ENCODE data around the gene PAQR7.

The PAQR7 gene, protein sequence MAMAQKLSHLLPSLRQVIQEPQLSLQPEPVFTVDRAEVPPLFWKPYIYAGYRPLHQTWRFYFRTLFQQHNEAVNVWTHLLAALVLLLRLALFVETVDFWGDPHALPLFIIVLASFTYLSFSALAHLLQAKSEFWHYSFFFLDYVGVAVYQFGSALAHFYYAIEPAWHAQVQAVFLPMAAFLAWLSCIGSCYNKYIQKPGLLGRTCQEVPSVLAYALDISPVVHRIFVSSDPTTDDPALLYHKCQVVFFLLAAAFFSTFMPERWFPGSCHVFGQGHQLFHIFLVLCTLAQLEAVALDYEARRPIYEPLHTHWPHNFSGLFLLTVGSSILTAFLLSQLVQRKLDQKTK

DNA sequence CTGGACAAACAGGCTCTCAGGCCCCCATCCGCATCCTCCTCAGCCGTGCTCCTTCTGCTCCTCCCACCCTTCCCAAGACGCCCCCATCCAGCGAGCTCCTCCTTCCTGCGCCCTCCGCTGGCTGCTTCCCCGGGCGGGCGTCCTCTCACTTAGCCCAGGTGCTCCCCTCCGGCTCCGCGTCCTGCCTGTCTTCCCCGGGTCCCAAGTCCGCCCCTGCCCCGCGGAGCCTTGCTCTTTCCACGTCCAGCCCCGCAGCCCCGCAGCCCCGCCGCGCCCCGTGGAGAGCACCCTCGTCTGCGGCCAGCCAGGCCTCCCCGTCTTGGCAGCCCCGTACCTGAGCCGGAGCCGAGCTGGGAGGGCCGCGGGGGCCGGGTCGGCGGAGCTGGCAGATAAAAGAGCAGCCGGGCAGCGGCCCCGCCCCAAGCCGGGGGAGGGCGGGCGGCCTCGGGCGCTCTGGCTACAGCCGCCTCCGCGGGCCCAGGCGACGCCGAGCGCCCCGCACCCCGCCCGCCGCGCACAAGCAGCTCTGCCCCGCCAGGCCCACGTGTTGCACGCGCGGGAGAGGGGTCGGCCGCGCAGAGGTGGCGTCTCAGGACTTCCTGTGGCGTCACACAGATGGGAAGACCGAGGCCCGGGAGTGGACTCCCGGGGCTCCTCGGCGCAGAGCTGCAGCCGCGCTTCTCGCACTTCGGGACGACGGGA lies at the start of gene PAQR7:
TSS of gene PAQR7 (minus strand) at position 555 of the 702 bp plus-strand sequence. CDS start 11,869 bp downstream, outside the sequence.
- no peaks in the 10 kb centered on the region for H3K36me3 ChIP-seq (ENCODE audit: control insufficient read depth, insufficient read depth, low read length)
- H3K4me1 ChIP-seq (ENCODE audit: control insufficient read depth, insufficient read depth, low read length), result peaks cover 60% of the 10 kb centered on the region

DNA sequence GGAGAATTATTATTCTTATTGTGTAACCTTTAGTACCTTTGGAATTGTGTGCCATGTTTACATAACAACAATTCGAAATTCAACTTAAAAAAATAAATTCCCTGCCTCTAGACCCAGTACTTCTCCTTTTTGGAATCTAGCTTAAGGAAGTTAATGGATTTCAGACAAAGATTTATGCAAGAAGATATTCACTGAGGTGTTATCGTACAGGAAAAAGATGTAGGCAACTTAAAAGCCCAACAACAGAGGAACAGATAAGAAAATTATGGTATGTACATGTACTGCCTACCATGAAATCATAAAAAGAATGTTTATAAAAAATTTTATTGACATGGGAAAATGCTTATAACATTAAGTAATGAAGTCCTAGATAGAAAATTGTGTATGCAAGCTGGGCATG lies 48.9 kb upstream of the PAQR7 start:
- no peaks in the 10 kb centered on the region for H3K9me3 ChIP-seq (ENCODE audit: control insufficient read depth, low read length)
- H3K9ac ChIP-seq (ENCODE audit: low read length), result no peak overlapping the region
- no peaks in the 10 kb centered on the region for H3K36me3 ChIP-seq (ENCODE audit: control insufficient read depth, insufficient read depth, low read length)
- H3K4me3 ChIP-seq (ENCODE audit: low read length), result no peak overlapping the region
- H3K27me3 ChIP-seq (ENCODE audit: control insufficient read depth, insufficient read depth, low read length), result no peaks in the 10 kb centered on the region
- peaks cover 18% of the 10 kb centered on the region for H3K4me1 ChIP-seq (ENCODE audit: control insufficient read depth, insufficient read depth, low read length)

More for the DNA sequence above, at the start of gene PAQR7:
- Histone ChIP-seq H3K27me3 (ENCODE audit: control insufficient read depth, insufficient read depth, low read length) (no peaks in the 10 kb centered on the region), H3K4me3 (ENCODE audit: low read length) (no peak within 1 kb of the TSS), H3K9ac (ENCODE audit: low read length) (peak within 1 kb of the TSS; percentile 67), H3K9me3 (ENCODE audit: control insufficient read depth, low read length) (no peaks in the 10 kb centered on the region)

DNA sequence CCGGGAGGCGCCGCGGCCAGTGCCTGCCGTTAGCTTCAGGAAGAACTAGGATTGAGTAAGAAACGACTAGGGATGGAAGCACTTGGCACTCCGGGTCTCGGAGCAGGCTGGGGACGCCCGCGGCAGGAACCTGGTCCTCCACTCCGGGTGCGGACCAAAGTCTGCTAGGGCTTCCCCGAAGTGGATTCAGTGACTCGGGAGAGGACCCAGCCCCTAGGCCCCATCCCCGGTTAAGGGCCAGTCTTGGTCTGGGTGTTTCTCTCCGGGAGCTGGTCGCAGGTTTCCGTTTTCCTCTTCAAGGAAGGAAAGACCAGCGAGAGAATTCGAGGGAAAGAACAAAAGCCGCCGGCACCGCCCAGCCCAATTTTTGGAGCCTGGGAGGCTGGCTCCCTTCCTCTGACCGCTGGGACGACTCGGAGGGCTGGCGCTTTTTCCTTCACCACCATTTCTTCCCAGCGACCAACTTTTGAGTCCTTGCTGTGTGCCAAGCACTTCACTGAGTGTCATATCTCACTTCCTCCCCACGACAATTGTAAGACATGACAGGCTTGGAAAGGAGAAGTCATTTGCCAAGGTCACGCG lies 47.6 kb upstream of the PAQR7 start:
- Histone ChIP-seq H3K9me3 (ENCODE audit: control insufficient read depth, low read length) (no peaks in the 10 kb centered on the region), H3K4me1 (ENCODE audit: control insufficient read depth, insufficient read depth, low read length) (peaks cover 18% of the 10 kb centered on the region), H3K4me3 (ENCODE audit: low read length) (peak overlapping the region; percentile 68), H3K9ac (ENCODE audit: low read length) (peak overlapping the region; percentile 66), H3K27me3 (ENCODE audit: control insufficient read depth, insufficient read depth, low read length) (no peaks in the 10 kb centered on the region), H3K36me3 (ENCODE audit: control insufficient read depth, insufficient read depth, low read length) (no peaks in the 10 kb centered on the region)

DNA sequence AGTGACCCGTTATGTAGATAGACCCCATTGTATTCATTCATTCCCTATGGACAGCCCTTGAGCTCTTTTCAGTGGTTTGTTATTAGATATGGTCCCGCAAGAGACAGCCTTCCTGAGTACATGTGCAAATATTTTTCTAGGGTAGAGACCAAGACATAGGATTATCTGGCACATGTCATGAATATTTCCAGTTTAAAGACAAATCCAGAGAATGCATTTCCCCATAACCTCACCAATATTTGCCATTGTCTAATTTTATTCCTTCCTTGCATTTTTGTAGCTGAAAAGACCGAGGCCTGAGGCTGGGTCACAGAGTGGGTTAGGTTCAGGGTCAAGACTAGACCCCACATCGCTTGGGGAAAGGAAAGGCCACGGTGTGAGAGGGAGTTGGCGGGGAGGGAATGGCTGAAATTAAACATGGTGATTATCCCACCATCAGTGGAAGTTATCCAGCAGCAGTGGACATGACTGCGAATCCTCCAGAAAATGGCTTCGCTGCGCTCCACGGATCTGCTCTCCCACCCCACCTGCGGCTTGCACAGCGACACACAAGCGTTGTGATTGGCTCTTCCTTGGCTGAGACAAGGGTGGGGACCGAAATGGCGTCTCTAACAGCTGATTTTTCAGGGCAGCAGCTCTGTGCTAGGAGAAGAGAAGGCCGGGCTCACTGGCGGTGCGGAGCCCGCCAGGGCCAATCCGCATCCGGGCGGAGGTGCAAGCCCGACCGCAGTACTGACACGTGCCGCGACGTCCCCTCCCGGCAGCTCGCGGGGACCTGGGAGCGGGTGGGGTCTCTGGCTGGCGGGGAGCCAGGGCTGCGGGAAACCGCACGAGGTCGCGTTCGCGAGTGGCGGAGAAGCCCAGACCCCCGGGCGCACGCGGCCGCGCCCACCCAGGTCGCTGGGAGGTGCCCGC lies 46.8 kb upstream of the PAQR7 start:
- Histone ChIP-seq H3K27me3 (ENCODE audit: control insufficient read depth, insufficient read depth, low read length) (no peaks in the 10 kb centered on the region), H3K4me3 (ENCODE audit: low read length) (peak overlapping the region; percentile 68), H3K4me1 (ENCODE audit: control insufficient read depth, insufficient read depth, low read length) (peaks cover 18% of the 10 kb centered on the region), H3K9ac (ENCODE audit: low read length) (peak overlapping the region; percentile 66), H3K36me3 (ENCODE audit: control insufficient read depth, insufficient read depth, low read length) (no peaks in the 10 kb centered on the region), H3K9me3 (ENCODE audit: control insufficient read depth, low read length) (no peaks in the 10 kb centered on the region)

DNA sequence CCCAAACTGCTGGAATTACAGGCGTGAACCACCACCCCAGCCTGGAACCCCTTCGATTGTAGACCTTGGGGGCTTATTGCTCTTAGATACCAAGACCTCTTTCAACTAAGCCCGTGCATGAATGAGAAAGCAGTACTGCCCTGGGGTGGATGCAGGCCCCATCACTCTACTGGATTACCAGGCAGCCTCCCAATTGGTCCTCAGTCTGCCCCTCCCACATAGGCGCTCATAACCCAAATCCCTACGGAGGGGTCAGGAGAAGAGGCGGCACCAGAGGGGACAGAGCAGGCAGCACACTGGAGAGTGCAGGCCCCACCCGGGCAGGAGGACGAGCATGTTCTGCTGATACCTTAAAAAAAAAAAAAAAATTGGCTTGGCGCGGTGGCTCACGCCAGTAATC lies 43.1 kb upstream of the PAQR7 start:
- no peaks in the 10 kb centered on the region for H3K9me3 ChIP-seq (ENCODE audit: control insufficient read depth, low read length)
- H3K27me3 ChIP-seq (ENCODE audit: control insufficient read depth, insufficient read depth, low read length), result no peaks in the 10 kb centered on the region
- H3K9ac ChIP-seq (ENCODE audit: low read length), result no peak overlapping the region
- no peaks in the 10 kb centered on the region for H3K36me3 ChIP-seq (ENCODE audit: control insufficient read depth, insufficient read depth, low read length)
- no peak overlapping the region for H3K4me3 ChIP-seq (ENCODE audit: low read length)
- peaks cover 15% of the 10 kb centered on the region for H3K4me1 ChIP-seq (ENCODE audit: control insufficient read depth, insufficient read depth, low read length)

DNA sequence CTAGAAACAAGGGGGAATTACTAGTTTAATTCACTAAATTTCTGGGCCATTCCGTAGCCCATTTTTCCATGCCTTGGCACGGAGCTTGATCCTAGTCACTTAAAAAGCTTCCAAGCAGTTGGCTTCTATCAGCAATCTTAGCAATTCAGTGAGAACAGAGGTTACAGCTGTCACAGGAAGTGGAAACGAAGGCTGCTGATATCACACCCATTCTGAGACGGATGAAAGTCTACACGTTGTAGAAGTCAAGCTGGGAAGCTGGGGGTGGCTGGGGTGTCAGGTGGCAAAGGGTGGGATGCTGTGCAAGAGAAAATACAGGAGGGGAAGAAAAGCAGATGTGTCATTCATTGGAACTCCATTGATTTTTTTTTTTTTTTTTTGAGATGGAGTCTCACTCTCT lies 42.5 kb upstream of the PAQR7 start:
- Histone ChIP-seq H3K9ac (ENCODE audit: low read length) (no peak overlapping the region), H3K9me3 (ENCODE audit: control insufficient read depth, low read length) (no peaks in the 10 kb centered on the region), H3K27me3 (ENCODE audit: control insufficient read depth, insufficient read depth, low read length) (no peaks in the 10 kb centered on the region), H3K4me3 (ENCODE audit: low read length) (no peak overlapping the region), H3K36me3 (ENCODE audit: control insufficient read depth, insufficient read depth, low read length) (no peaks in the 10 kb centered on the region), H3K4me1 (ENCODE audit: control insufficient read depth, insufficient read depth, low read length) (peaks cover 10% of the 10 kb centered on the region)

DNA sequence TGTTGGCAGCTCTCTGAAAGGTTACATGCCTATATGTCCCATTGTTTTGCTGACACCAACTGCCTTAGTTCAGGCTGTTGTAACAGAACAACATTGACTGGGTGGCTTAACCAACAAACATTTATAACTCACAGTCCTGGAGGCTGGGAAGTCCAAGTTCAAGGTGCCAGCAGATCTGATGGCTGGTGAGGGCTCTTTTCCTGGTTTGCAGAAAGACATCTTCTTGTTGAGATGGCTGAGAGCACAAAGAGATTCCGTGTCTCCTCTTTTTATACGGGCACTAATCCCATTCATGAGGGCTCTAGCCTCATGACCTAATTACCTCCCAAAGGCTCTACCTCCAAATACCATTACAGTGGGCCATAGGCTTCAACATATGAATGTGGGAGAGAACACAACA lies 41.0 kb upstream of the PAQR7 start:
- no peak overlapping the region for H3K9ac ChIP-seq (ENCODE audit: low read length)
- H3K27me3 ChIP-seq (ENCODE audit: control insufficient read depth, insufficient read depth, low read length), result no peaks in the 10 kb centered on the region
- no peaks in the 10 kb centered on the region for H3K4me1 ChIP-seq (ENCODE audit: control insufficient read depth, insufficient read depth, low read length)
- no peaks in the 10 kb centered on the region for H3K36me3 ChIP-seq (ENCODE audit: control insufficient read depth, insufficient read depth, low read length)
- H3K9me3 ChIP-seq (ENCODE audit: control insufficient read depth, low read length), result no peaks in the 10 kb centered on the region
- no peak overlapping the region for H3K4me3 ChIP-seq (ENCODE audit: low read length)

DNA sequence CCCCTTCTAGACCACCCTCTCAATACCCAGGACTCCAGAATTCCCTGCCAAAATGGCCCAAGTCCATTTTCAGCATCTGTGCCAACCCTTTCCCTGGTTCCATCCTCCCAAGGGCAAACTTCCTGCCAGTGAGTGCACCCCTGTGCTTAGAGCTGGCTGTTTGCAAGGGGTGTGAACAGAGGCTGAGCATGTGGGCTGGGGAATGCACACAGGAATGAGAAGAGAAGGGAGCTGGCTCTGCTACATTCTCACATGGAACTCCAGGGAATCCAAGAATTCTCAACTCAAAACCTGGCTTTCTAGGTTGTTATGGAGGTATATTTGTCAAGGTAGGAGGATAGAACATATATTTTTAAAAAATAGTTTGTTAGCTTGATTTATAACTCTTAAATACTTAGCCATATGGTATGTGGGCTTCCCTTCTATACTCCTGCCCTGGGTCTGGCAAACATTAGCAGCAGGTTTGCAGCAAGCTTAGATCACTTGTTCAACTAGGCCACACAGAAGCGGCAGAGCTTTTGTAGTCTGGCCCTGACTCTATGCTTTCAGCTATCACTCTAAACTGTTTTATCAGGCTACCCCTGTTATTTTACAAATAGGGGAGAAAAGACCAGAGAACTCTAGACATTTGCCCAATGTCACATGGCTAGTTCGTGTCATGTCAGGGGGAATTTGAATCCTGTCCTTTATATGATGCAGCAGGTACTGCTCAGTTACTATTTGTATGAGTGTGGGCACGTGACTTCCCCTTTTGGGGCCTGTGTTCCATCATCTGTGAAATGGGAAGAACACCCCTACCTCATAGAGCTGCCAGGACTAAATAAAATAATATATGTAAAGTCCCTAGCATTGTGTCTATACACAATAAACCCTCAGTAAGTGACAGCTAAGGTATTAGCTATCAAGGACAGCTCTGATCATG lies 38.8 kb upstream of the PAQR7 start:
- Histone ChIP-seq H3K27me3 (ENCODE audit: control insufficient read depth, insufficient read depth, low read length) (no peaks in the 10 kb centered on the region), H3K4me1 (ENCODE audit: control insufficient read depth, insufficient read depth, low read length) (no peaks in the 10 kb centered on the region), H3K9me3 (ENCODE audit: control insufficient read depth, low read length) (no peaks in the 10 kb centered on the region), H3K9ac (ENCODE audit: low read length) (no peak overlapping the region), H3K36me3 (ENCODE audit: control insufficient read depth, insufficient read depth, low read length) (no peaks in the 10 kb centered on the region), H3K4me3 (ENCODE audit: low read length) (no peak overlapping the region)

DNA sequence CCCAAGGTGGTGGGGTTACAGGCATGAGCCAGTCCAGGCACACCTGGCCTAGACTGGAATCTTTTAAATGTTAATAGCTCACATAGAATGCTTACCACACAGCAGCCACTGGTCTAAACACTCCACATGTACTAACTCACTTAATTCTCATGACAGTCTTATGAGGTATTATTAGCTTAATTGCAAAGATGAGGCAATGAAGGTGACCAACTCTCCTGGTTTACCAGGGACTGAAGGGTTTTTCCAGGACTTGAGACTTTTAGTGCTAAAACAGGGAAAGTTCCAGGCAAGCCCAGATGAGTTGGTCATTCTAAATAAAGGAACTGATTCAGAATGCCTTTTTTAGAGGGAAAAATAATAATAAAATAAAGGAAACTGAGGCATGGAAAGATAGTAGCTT lies 37.7 kb upstream of the PAQR7 start:
- Histone ChIP-seq H3K9me3 (ENCODE audit: control insufficient read depth, low read length) (no peaks in the 10 kb centered on the region), H3K27me3 (ENCODE audit: control insufficient read depth, insufficient read depth, low read length) (no peaks in the 10 kb centered on the region), H3K36me3 (ENCODE audit: control insufficient read depth, insufficient read depth, low read length) (no peaks in the 10 kb centered on the region), H3K4me1 (ENCODE audit: control insufficient read depth, insufficient read depth, low read length) (no peaks in the 10 kb centered on the region), H3K9ac (ENCODE audit: low read length) (no peak overlapping the region), H3K4me3 (ENCODE audit: low read length) (no peak overlapping the region)

DNA sequence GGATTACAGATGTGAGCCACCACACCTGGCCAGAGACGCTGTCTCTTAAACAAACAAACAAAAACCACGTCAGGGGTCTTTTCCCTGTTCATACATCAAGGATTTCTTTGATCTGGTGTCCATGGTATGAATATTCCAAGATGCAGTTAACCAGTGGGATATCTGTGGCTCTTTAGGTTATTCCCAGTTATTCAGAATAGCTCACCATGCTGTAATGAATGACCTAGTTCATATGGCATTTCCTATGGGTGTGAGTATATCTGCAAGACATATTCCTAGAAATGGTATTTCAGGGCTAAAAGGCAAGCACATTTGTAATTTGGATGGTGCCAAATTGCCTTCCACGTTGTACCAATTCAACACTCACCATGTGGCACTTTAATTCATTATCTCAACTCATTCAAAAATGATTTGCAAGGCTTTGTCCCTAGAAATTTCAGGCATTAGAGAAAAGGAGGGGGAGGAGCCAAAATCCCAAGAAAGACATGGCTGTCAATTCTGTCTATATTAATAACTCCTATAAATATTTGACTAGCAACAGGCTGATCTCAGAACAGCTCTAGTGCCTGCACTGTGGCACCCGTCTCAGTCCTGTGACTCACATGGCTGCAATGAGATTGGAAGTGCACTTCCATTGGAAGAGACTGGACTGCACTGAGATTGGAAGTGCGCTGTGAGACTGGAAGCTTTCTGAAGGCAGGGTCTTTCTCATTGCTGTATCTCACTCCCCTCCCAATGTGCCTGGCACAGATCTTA lies 36.7 kb upstream of the PAQR7 start:
- H3K4me1 ChIP-seq (ENCODE audit: control insufficient read depth, insufficient read depth, low read length), result no peaks in the 10 kb centered on the region
- no peaks in the 10 kb centered on the region for H3K27me3 ChIP-seq (ENCODE audit: control insufficient read depth, insufficient read depth, low read length)
- no peak overlapping the region for H3K4me3 ChIP-seq (ENCODE audit: low read length)
- no peaks in the 10 kb centered on the region for H3K36me3 ChIP-seq (ENCODE audit: control insufficient read depth, insufficient read depth, low read length)
- no peaks in the 10 kb centered on the region for H3K9me3 ChIP-seq (ENCODE audit: control insufficient read depth, low read length)
- no peak overlapping the region for H3K9ac ChIP-seq (ENCODE audit: low read length)

Data from mucosa of stomach (tissue), 1 donor.